MCF 10A (cell line): Measurements from ENCODE around the gene AKR1D1. TPM values are rescaled to one million over a fixed set of nuclear protein-coding genes. Genes with fewer than 3 reads are reported as not detected.

Experiments used
- Bru-seq: library from RNA; stranded (reverse); fragments of 400-500 nt; gene quantifications from one replicate; lab custom pipeline; 2021; lab: Mats Ljungman, UMichigan
- BruChase-seq, 2 experiments: library from RNA; stranded (reverse); fragments of 400-500 nt; gene quantifications; one replicate each; lab custom pipeline; 2021; lab: Mats Ljungman, UMichigan
- BruUV-seq: library from RNA; stranded (reverse); fragments of 400-500 nt; replicated peaks from 2 replicates; lab custom pipeline; 2021; lab: Mats Ljungman, UMichigan
- CTCF ChIA-PET: fragments of 300-600 bp; sonication (Branson Sonifier 250); formaldehyde crosslinking; extraction: SDS; loops from one replicate; lab custom pipeline; 2021; ENCODE audit warnings: antibody characterized with exemption, inconsistent platforms; lab: Yijun Ruan, JAX
- POLR2A ChIA-PET: fragments of 300-600, 350-650 bp; sonication (Branson Sonifier 250); formaldehyde crosslinking; extraction: SDS; loops from one replicate; lab custom pipeline; 2020; ENCODE audit warnings: antibody characterized with exemption, inconsistent platforms; lab: Yijun Ruan, JAX
- DNase-seq: peaks from one replicate; pipeline ENCODE4 v3.0.0-alpha.2; 2018; ENCODE audit not compliant: unreplicated experiment
- H3K27ac Mint-ChIP-seq: one replicate; pipeline ENCODE4 v1.8.0; 2022; ENCODE audit warnings: mild to moderate bottlenecking, low read depth, mixed read lengths; ENCODE audit not compliant: unreplicated experiment
- H3K27me3 Mint-ChIP-seq: one replicate; pipeline ENCODE4 v1.8.0; 2022; ENCODE audit warnings: mixed read lengths; ENCODE audit not compliant: insufficient read depth, unreplicated experiment
- H3K36me3 Mint-ChIP-seq: one replicate; pipeline ENCODE4 v1.8.0; 2022; ENCODE audit warnings: mild to moderate bottlenecking, moderate library complexity, mixed read lengths; ENCODE audit not compliant: insufficient read depth, unreplicated experiment
- H3K4me1 Mint-ChIP-seq: one replicate; pipeline ENCODE4 v1.8.0; 2022; ENCODE audit warnings: mixed read lengths; ENCODE audit not compliant: insufficient read depth, unreplicated experiment
- H3K4me3 Mint-ChIP-seq: one replicate; pipeline ENCODE4 v1.8.0; 2022; ENCODE audit warnings: mild to moderate bottlenecking, moderate library complexity, mixed read lengths; ENCODE audit not compliant: unreplicated experiment
- H3K9me3 Mint-ChIP-seq: one replicate; pipeline ENCODE4 v1.8.0; 2022; ENCODE audit warnings: mixed read lengths; ENCODE audit not compliant: unreplicated experiment
- intact Hi-C: fragments of 100-400 bp; cut with micrococcal nuclease; formaldehyde crosslinking; loops from 2 replicates; pipeline ENCODE4 v1.14.1; 2022
- long read RNA-seq: library from polyadenylated mRNA; stranded (forward); transcript quantifications from one replicate; pipeline ENCODE4 v2.0.0, GENCODE V29; 2022
- total RNA-seq: library from RNA; stranded (reverse); gene quantifications from 2 replicates; pipeline ENCODE4 v1.2.3, GENCODE V29; 2022
- TF ChIP-seq, protein P1 (sequence below): fragments of 200-600 bp; IDR thresholded peaks from one replicate; pipeline ENCODE4 v1.8.0; 2022; ENCODE audit warnings: antibody characterized with exemption, mild to moderate bottlenecking; ENCODE audit not compliant: unreplicated experiment

Gene AKR1D1
- total RNA-seq, result not detected in 2 replicates
- Bru-seq, nascent RNA, result not detected
- BruChase-seq, experiment 1, labeled RNA remaining after a 6-hour chase, result percentile 5 among the genes with signal in this experiment
- BruChase-seq, experiment 2, labeled RNA remaining after a 2-hour chase, result percentile 3 among the genes with signal in this experiment
- long read RNA-seq, result 0 reads

DNA sequence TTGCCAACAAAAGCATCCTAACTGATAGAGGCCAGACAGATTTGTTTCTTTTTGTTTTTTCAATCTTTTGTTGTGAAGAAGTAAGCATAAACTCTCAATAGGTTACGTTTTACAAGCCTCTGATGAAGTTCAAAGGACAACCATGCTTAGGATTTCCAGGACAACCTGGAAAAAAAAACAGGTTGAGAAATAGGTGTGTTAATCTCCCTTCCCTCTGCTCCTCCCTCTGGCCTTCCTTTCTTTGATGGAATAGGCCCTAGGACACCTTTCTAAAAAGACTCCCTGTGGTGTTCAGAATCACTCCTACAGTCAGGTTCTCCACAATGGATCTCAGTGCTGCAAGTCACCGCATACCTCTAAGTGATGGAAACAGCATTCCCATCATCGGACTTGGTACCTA is at the start of gene AKR1D1:
Gene AKR1D1 (plus strand): TSS at position 264 of the 400 bp plus-strand sequence. CDS start 60 bp downstream, at position 324.
- Mint-ChIP-seq H3K4me1 (peaks cover 12% of the 10 kb centered on the region), H3K9me3 (peaks cover 19% of the 10 kb centered on the region), H3K27me3 (no peaks in the 10 kb centered on the region), H3K36me3 (no peaks in the 10 kb centered on the region), H3K27ac (no peak within 1 kb of the TSS), H3K4me3 (no peak within 1 kb of the TSS)
- intact Hi-C loops, result no loop called here
- CTCF ChIA-PET, result interaction anchor here (0.6 kb wide), 1 partner anchor 33 kb away, joined by 3 read pairs; no protein-coding TSS in a partner anchor
- DNase-seq, result no peak
- POLR2A ChIA-PET, result no interaction called here
- TF ChIP-seq, protein P1, sequence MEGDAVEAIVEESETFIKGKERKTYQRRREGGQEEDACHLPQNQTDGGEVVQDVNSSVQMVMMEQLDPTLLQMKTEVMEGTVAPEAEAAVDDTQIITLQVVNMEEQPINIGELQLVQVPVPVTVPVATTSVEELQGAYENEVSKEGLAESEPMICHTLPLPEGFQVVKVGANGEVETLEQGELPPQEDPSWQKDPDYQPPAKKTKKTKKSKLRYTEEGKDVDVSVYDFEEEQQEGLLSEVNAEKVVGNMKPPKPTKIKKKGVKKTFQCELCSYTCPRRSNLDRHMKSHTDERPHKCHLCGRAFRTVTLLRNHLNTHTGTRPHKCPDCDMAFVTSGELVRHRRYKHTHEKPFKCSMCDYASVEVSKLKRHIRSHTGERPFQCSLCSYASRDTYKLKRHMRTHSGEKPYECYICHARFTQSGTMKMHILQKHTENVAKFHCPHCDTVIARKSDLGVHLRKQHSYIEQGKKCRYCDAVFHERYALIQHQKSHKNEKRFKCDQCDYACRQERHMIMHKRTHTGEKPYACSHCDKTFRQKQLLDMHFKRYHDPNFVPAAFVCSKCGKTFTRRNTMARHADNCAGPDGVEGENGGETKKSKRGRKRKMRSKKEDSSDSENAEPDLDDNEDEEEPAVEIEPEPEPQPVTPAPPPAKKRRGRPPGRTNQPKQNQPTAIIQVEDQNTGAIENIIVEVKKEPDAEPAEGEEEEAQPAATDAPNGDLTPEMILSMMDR, result no peak
- no TSS peak for BruUV-seq

- intact Hi-C loops, result no loop called here
- ChIA-PET CTCF (interaction anchor here (0.5 to 1.6 kb wide), 6 partner anchors 9 to 1340 kb away, joined by 3 to 4 read pairs (median 4); no protein-coding TSS in a partner anchor), POLR2A (no interaction called here)
- Mint-ChIP-seq H3K27me3 (no peaks in the 10 kb centered on the region), H3K9me3 (no peaks in the 10 kb centered on the region), H3K27ac (no peak overlapping the region), H3K4me3 (no peak overlapping the region), H3K4me1 (peaks cover 7% of the 10 kb centered on the region), H3K36me3 (no peaks in the 10 kb centered on the region)
- no peak for DNase-seq
- TF ChIP-seq, protein P1, result no peak
- BruUV-seq, result no TSS peak
Measured at GRCh38 chr7:138027100-138027499, 49.2 kb upstream of the AKR1D1 start.

- no TSS peak for BruUV-seq
- no peaks in the 10 kb centered on the region for H3K9me3 Mint-ChIP-seq
- ChIA-PET POLR2A (no interaction called here), CTCF (no interaction called here)
- no peaks in the 10 kb centered on the region for H3K36me3 Mint-ChIP-seq
- TF ChIP-seq, protein P1, result no peak
- DNase-seq, result no peak
- H3K4me3 Mint-ChIP-seq, result no peak overlapping the region
- no peaks in the 10 kb centered on the region for H3K27me3 Mint-ChIP-seq
- no peak overlapping the region for H3K27ac Mint-ChIP-seq
- peaks cover 7% of the 10 kb centered on the region for H3K4me1 Mint-ChIP-seq
- intact Hi-C loops, result no loop called here
Measured at GRCh38 chr7:138029126-138029525, 47.1 kb upstream of the AKR1D1 start.

DNA sequence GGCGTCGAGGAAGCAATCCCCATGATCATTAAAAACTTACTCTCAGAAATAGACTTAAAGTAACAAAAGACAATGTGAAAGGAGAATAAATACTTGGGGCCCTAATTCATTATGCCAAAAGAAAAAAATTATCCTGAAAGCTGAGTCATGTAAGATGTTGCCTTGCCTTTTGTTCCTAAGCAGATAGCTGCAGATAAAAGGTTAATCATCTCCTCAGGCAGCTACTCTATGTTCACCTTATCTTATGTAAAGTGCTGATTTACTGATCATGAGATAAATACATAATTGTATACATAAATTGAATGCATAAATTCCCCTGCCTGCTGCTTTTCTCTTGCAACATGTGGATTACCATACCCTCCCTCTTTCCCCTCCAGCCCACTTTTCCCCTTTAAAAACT is 46.3 kb upstream of the AKR1D1 start:
- no peaks in the 10 kb centered on the region for H3K36me3 Mint-ChIP-seq
- BruUV-seq, result no TSS peak
- ChIA-PET POLR2A (interaction anchor here (1.0 kb wide), 1 partner anchor 19 kb away, joined by 3 read pairs; no protein-coding TSS in a partner anchor), CTCF (interaction anchor here (0.6 to 1.1 kb wide), 4 partner anchors 9 to 79 kb away, joined by 3 to 6 read pairs (median 4); no protein-coding TSS in a partner anchor)
- peaks cover 7% of the 10 kb centered on the region for H3K4me1 Mint-ChIP-seq
- no peaks in the 10 kb centered on the region for H3K9me3 Mint-ChIP-seq
- intact Hi-C loops, result no loop called here
- no peak for DNase-seq
- H3K27me3 Mint-ChIP-seq, result no peaks in the 10 kb centered on the region
- no peak overlapping the region for H3K4me3 Mint-ChIP-seq
- TF ChIP-seq, protein P1, result no peak
- H3K27ac Mint-ChIP-seq, result peak overlapping the region; percentile 49
